HCT116 (cell line): ENCODE data around the gene MARVELD1.

Experiments used
- CEBPB ChIP-seq: IDR thresholded peaks from 2 replicates; pipeline ENCODE4 v1.6.1; 2012; ENCODE audit warnings: low read depth
- CTCF ChIP-seq, 3 experiments: fragments of 200-600 bp in 1 of 3; sonication (generic) in 1 of 3; IDR thresholded peaks in 2 of 3; conservative IDR thresholded peaks in 1 of 3; 2 replicates each; pipeline ENCODE4 v1.5.1; 2012 to 2017; ENCODE audit warnings: low read depth in 2 of 3, low read length in 2 of 3, antibody characterized with exemption in 1 of 3, borderline replicate concordance in 1 of 3, control low read depth in 1 of 3, mild to moderate bottlenecking in 1 of 3, mixed read lengths in 1 of 3, mixed run types in 1 of 3, moderate library complexity in 1 of 3; ENCODE audit not compliant: insufficient read depth in 1 of 3
- ELF1 ChIP-seq: IDR thresholded peaks from 2 replicates; pipeline ENCODE4 v1.6.1; 2012; ENCODE audit warnings: low read depth, borderline replicate concordance
- EZH2 ChIP-seq: fragments of 200-600 bp; sonication (generic); IDR thresholded peaks from 2 replicates; pipeline ENCODE4 v1.6.1; 2017; ENCODE audit warnings: antibody characterized with exemption, mixed run types
- JUND ChIP-seq: IDR thresholded peaks from 2 replicates; pipeline ENCODE4 v1.6.1; 2012
- MAX ChIP-seq: IDR thresholded peaks from 2 replicates; pipeline ENCODE4 v1.6.1; 2012
- POLR2A ChIP-seq: IDR thresholded peaks from 2 replicates; pipeline ENCODE4 v1.7.0; 2011; ENCODE audit warnings: borderline replicate concordance; ENCODE audit not compliant: insufficient read depth, insufficient read length; ENCODE audit errors: extremely low read depth
- POLR2AphosphoS5 ChIP-seq: IDR thresholded peaks from 2 replicates; pipeline ENCODE4 v1.6.1; 2011; ENCODE audit warnings: mild to moderate bottlenecking, low read depth, low read length, moderate library complexity
- REST ChIP-seq: IDR thresholded peaks from 2 replicates; pipeline ENCODE4 v1.6.1; 2012; ENCODE audit warnings: low read depth
- SP1 ChIP-seq: IDR thresholded peaks from 2 replicates; pipeline ENCODE4 v1.6.1; 2012; ENCODE audit warnings: low read depth
- SRF ChIP-seq: IDR thresholded peaks from 2 replicates; pipeline ENCODE4 v1.6.1; 2012; ENCODE audit warnings: low read depth
- TCF7L2 ChIP-seq: IDR thresholded peaks from 2 replicates; pipeline ENCODE4 v1.7.0; 2011; ENCODE audit warnings: borderline replicate concordance, inconsistent platforms; ENCODE audit not compliant: insufficient read depth, insufficient read length; ENCODE audit errors: extremely low read depth
- ZNF274 ChIP-seq: fragments of 200-500 bp; sonication (Bioruptor generic); IDR thresholded peaks from 2 replicates; pipeline ENCODE4 v1.6.1; 2014; ENCODE audit warnings: mild to moderate bottlenecking, low read depth, low read length, inconsistent platforms

- TF ChIP-seq ZNF274 (no peak), CTCF (IDR thresholded peaks at IDR 0.05 in 2 of 3, conservative IDR thresholded peaks at IDR 0.05 in 1 of 3; ENCODE audit: borderline replicate concordance in 1 of 3, insufficient read depth in 1 of 3, low read depth in 2 of 3, low read length in 2 of 3) (no peak), EZH2 (no peak), JUND (no peak), REST (no peak), POLR2AphosphoS5 (no peak), SP1 (no peak), SRF (no peak), POLR2A (no peak), TCF7L2 (no peak), MAX (no peak), ELF1 (no peak), CEBPB (no peak)
These were observed 50.4 kb downstream of the MARVELD1 start for GRCh38 chr10:97763947-97764346.
